NCI-H2227 (cell line): Measurements from ENCODE around the gene PTPN4.
A peak's percentile ranks its signal among the peaks of the same experiment; 100 is the strongest.
"Not testable (repeated sequence)": the region's sequence is repeated elsewhere in the genome, so short reads cannot be mapped to it uniquely, and the experiment has no call there.

Experiments
- DNase-seq: peaks from one replicate; lab custom pipeline; 2025; ENCODE audit not compliant: unreplicated experiment; lab: John Stamatoyannopoulos, UW

Gene PTPN4

GRCh38 chr2:120012771-120013596, 253.3 kb downstream of the PTPN4 start, which contains the start of gene EPB41L5:
TSS of gene EPB41L5 (plus strand) at chr2:120013077. CDS start at chr2:120019085, 6,008 bp downstream.
- peak; percentile 99 for DNase-seq

- peak; percentile 45 for DNase-seq
Observed at GRCh38 chr2:120013597-120014223, 254.0 kb downstream of the PTPN4 start.

GRCh38 chr2:120014226-120014980, 254.7 kb downstream of the PTPN4 start:
- DNase-seq: no peak

- no peak for DNase-seq
Observed at GRCh38 chr2:120016800-120017199, 257.1 kb downstream of the PTPN4 start.

GRCh38 chr2:120017201-120017600, 257.5 kb downstream of the PTPN4 start:
- no peak for DNase-seq

- no peak for DNase-seq
Observed at GRCh38 chr2:120018549-120018948, 258.8 kb downstream of the PTPN4 start.

GRCh38 chr2:120020554-120020953, 260.8 kb downstream of the PTPN4 start:
- no peak for DNase-seq

- not testable (repeated sequence) for DNase-seq
Observed at GRCh38 chr2:120022505-120022904, 262.8 kb downstream of the PTPN4 start.

- no peak for DNase-seq
Observed at GRCh38 chr2:120026890-120027289, 267.2 kb downstream of the PTPN4 start.

- DNase-seq: no peak
Observed at GRCh38 chr2:120028795-120029194, 269.1 kb downstream of the PTPN4 start.

- no peak for DNase-seq
Observed at GRCh38 chr2:120029672-120030640, 270.2 kb downstream of the PTPN4 start.

- no peak for DNase-seq
Observed at GRCh38 chr2:120032297-120032696, 272.6 kb downstream of the PTPN4 start.
